SK-N-SH treated with all-trans-retinoic acid at 6 μM for 48 hours (cell line): ENCODE measurements around the gene ZNF184.

Experiments
- ATAC-seq: fragments of 200-7000 bp; cut with Tn5 transposase; 3 replicates; pipeline ENCODE4 v1.9.1; 2020; ENCODE audit warnings: mild to moderate bottlenecking, moderate library complexity
- ARNTL ChIP-seq: fragments of 450-650 bp; formaldehyde crosslinking; IDR thresholded peaks from 2 replicates; pipeline ENCODE4 v1.5.0; 2020; ENCODE audit warnings: low read depth, mild to moderate bottlenecking, moderate library complexity, borderline replicate concordance
- BACH2 ChIP-seq: fragments of 250-450 bp; sonication (Bioruptor Pico); IDR thresholded peaks from 2 replicates; pipeline ENCODE4 v1.9.0; 2021; ENCODE audit warnings: mild to moderate bottlenecking, borderline replicate concordance
- CREB5 ChIP-seq: fragments of 250-450 bp; sonication (Bioruptor Pico); IDR thresholded peaks from 2 replicates; pipeline ENCODE4 v1.5.1; 2020; ENCODE audit warnings: low read depth, mild to moderate bottlenecking, moderate library complexity
- CSDC2 ChIP-seq: fragments of 250-450 bp; sonication (Bioruptor Pico); IDR thresholded peaks from 2 replicates; pipeline ENCODE4 v1.5.0; 2020; ENCODE audit warnings: mild to moderate bottlenecking, moderate library complexity
- CSRNP3 ChIP-seq: fragments of 250-450 bp; sonication (Bioruptor Pico); IDR thresholded peaks from 2 replicates; pipeline ENCODE4 v1.5.1; 2021; ENCODE audit warnings: mild to moderate bottlenecking, moderate library complexity
- GLIS3 ChIP-seq: fragments of 250-450 bp; sonication (Bioruptor Pico); IDR thresholded peaks from 2 replicates; pipeline ENCODE4 v1.5.0; 2020; ENCODE audit warnings: mild to moderate bottlenecking, moderate library complexity
- ISL1 ChIP-seq: fragments of 250-450 bp; sonication (Bioruptor Pico); IDR thresholded peaks from 2 replicates; pipeline ENCODE4 v2.1.2; 2022; ENCODE audit warnings: mild to moderate bottlenecking, moderate library complexity
- OSR1 ChIP-seq: fragments of 250-450 bp; sonication (Bioruptor Pico); IDR thresholded peaks from 2 replicates; pipeline ENCODE4 v1.8.0; 2022; ENCODE audit warnings: moderate library complexity, mild to moderate bottlenecking, inconsistent platforms
- PPARA ChIP-seq: fragments of 250-450 bp; sonication (Bioruptor Pico); IDR thresholded peaks from 2 replicates; pipeline ENCODE4 v1.5.0; 2020; ENCODE audit warnings: mild to moderate bottlenecking, borderline replicate concordance
- RARB ChIP-seq: fragments of 250-450 bp; sonication (Bioruptor Pico); IDR thresholded peaks from 2 replicates; pipeline ENCODE4 v1.8.0; 2021; ENCODE audit warnings: mild to moderate bottlenecking, moderate library complexity
- SNAI2 ChIP-seq: fragments of 250-450 bp; sonication (Bioruptor Pico); IDR thresholded peaks from 2 replicates; pipeline ENCODE4 v1.5.0; 2020; ENCODE audit warnings: mild to moderate bottlenecking, moderate library complexity
- TOX ChIP-seq: fragments of 250-450 bp; sonication (Bioruptor Pico); IDR thresholded peaks from 2 replicates; pipeline ENCODE4 v1.8.0; 2021; ENCODE audit warnings: mild to moderate bottlenecking, moderate library complexity, borderline replicate concordance
- ZC3H10 ChIP-seq: fragments of 250-450 bp; sonication (Bioruptor Pico); IDR thresholded peaks from 2 replicates; pipeline ENCODE4 v1.5.1; 2021; ENCODE audit warnings: mild to moderate bottlenecking, moderate library complexity
- ZFP3 ChIP-seq: fragments of 250-450 bp; sonication (Bioruptor Pico); IDR thresholded peaks from 2 replicates; pipeline ENCODE4 v1.5.0; 2020; ENCODE audit warnings: mild to moderate bottlenecking, moderate library complexity
- ZFP30 ChIP-seq: fragments of 450-650 bp; formaldehyde crosslinking; IDR thresholded peaks from 2 replicates; pipeline ENCODE4 v1.5.0; 2022; ENCODE audit warnings: mild to moderate bottlenecking, moderate library complexity
- ZNF565 ChIP-seq: fragments of 450-650 bp; formaldehyde crosslinking; conservative IDR thresholded peaks from 2 replicates; pipeline ENCODE4 v1.5.0; 2020; ENCODE audit warnings: low read depth, mild to moderate bottlenecking, moderate library complexity
- ZNF70 ChIP-seq: fragments of 450-650 bp; formaldehyde crosslinking; IDR thresholded peaks from 2 replicates; pipeline ENCODE4 v1.5.0; 2020; ENCODE audit warnings: mild to moderate bottlenecking, moderate library complexity
- TF ChIP-seq, protein P1 (sequence below): fragments of 250-450 bp; sonication (Bioruptor Pico); IDR thresholded peaks from 2 replicates; pipeline ENCODE4 v1.8.0; 2021; ENCODE audit warnings: low read depth, mild to moderate bottlenecking, moderate library complexity, borderline replicate concordance

Gene ZNF184

GRCh38 chr6:27507041-27507956 is 34.4 kb upstream of the ZNF184 start:
- ATAC-seq = no peak
- TF ChIP-seq SNAI2 = no peak
- no peak for TF ChIP-seq ISL1 (CRISPR knock-in tag)
- TF ChIP-seq BACH2 (CRISPR knock-in tag) = no peak
- TF ChIP-seq, protein P1, sequence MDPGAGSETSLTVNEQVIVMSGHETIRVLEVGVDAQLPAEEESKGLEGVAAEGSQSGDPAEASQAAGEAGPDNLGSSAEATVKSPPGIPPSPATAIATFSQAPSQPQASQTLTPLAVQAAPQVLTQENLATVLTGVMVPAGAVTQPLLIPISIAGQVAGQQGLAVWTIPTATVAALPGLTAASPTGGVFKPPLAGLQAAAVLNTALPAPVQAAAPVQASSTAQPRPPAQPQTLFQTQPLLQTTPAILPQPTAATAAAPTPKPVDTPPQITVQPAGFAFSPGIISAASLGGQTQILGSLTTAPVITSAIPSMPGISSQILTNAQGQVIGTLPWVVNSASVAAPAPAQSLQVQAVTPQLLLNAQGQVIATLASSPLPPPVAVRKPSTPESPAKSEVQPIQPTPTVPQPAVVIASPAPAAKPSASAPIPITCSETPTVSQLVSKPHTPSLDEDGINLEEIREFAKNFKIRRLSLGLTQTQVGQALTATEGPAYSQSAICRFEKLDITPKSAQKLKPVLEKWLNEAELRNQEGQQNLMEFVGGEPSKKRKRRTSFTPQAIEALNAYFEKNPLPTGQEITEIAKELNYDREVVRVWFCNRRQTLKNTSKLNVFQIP (CRISPR knock-in tag) = no peak
- no peak for TF ChIP-seq ZC3H10 (CRISPR knock-in tag)
- TF ChIP-seq CSDC2 (CRISPR knock-in tag) = no peak
- no peak for TF ChIP-seq ZNF565
- TF ChIP-seq CSRNP3 (CRISPR knock-in tag) = no peak
- no peak for TF ChIP-seq RARB
- TF ChIP-seq ARNTL = no peak
- no peak for TF ChIP-seq OSR1 (CRISPR knock-in tag)

DNA sequence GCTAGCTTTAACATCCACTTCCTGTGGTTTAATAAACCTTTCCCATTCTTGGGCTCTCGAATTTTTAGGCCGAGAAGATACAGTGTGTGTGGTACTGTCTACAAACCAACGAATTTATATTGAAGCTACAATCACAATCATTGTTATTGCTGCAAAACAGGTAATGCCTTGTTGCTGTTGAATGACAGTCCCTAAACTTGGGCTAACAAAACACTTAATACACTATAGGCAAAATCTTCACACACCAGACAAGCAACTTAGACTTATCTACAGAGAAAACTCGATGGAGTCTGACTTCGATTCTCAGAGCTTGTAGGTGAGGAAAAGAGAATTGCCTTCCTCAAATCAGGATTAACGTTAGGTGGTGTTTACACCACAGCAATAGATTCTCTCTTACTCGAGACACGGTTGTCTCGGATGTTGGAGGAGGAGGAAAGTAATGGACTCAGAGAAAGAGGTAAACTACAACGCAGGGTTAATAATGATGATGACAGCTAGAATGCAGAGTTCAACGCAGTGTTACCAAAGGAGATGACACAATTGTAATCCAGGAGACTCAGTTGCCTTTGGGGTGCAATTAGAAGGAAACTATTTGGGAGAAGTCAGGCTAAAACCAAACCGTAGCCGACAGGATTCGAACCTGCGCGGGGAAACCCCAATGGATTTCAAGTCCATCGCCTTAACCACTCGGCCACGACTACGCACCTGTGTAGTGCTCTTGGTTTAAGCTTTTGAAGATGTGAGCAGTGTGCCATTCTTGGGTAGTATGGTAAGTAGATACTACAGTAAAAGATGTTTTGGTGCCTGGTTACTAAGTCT is 32.5 kb upstream of the ZNF184 start:
- ATAC-seq = peak; percentile 48

DNA sequence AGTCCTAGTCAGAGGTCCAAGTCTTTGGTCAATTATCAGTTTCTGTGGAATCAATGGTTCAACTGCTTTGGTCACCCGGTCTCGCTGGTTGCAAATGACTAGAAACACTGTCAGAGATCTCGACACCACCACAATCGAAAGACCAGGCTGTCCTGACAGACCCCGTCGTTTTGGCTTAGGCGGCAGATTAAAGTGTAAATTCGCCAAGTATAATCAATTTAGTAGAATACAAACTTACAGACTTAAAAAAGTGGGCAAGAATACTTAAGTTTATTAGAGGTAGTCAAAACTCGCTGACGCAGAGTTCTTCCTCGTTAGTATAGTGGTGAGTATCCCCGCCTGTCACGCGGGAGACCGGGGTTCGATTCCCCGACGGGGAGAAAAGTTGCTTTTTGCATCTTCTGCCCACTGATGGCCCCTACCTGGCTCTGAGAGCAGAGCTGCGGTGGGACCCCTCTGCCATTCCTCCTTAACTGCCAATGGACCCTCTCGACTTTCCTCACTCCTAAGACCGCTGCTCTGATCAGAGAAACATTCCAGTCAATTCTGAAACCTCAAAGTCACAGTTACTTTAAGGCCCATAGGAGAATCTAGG is 30.6 kb upstream of the ZNF184 start:
- TF ChIP-seq OSR1 (CRISPR knock-in tag) = no peak
- TF ChIP-seq SNAI2 = no peak
- TF ChIP-seq ARNTL = no peak
- no peak for TF ChIP-seq CREB5 (CRISPR knock-in tag)
- TF ChIP-seq CSDC2 (CRISPR knock-in tag) = no peak
- TF ChIP-seq PPARA (CRISPR knock-in tag) = no peak
- no peak for TF ChIP-seq BACH2 (CRISPR knock-in tag)
- ATAC-seq = peak; percentile 68

More for the DNA sequence above, 32.5 kb upstream of the ZNF184 start:
- TF ChIP-seq ARNTL (no peak), ZNF70 (no peak), ZNF565 (no peak), GLIS3 (CRISPR knock-in tag) (no peak), SNAI2 (no peak), ZFP30 (CRISPR knock-in tag) (no peak), CREB5 (CRISPR knock-in tag) (no peak), ZFP3 (CRISPR knock-in tag) (no peak), ISL1 (CRISPR knock-in tag) (no peak), CSDC2 (CRISPR knock-in tag) (no peak), OSR1 (CRISPR knock-in tag) (no peak), TOX (CRISPR knock-in tag) (no peak)
- TF ChIP-seq, protein P1 (CRISPR knock-in tag) = no peak
- TF ChIP-seq, all 23 proteins: peak for 0
